GM06990 (cell line): ENCODE results near the gene JAZF1.

Experiments used
- DNase-seq: peaks from one replicate; pipeline ENCODE4 v3.0.0-alpha.2; 2011; ENCODE audit not compliant: insufficient read length; ENCODE audit errors: extremely low read depth
- H3K27me3 ChIP-seq: replicated peaks from 2 replicates; pipeline ENCODE4 v1.6.0; 2011; ENCODE audit warnings: low read length; ENCODE audit not compliant: control insufficient read depth, insufficient read depth
- H3K36me3 ChIP-seq: 2 replicates; pipeline ENCODE4 v1.5.1; 2011; ENCODE audit warnings: low read length; ENCODE audit not compliant: control insufficient read depth, insufficient read depth
- H3K4me3 ChIP-seq: replicated peaks from 2 replicates; pipeline ENCODE4 v1.5.1; 2011; ENCODE audit warnings: low read depth, mild to moderate bottlenecking, control low read depth, low read length
- CTCF ChIP-seq: IDR thresholded peaks from 2 replicates; pipeline ENCODE4 v1.5.1; 2011; ENCODE audit warnings: low read length, control low read depth, mild to moderate bottlenecking, inconsistent platforms; ENCODE audit not compliant: insufficient read depth, poor library complexity, severe bottlenecking

JAZF1 gene

GRCh38 chr7:27992097-27992496 lies 188.5 kb downstream of the JAZF1 start:
- Histone ChIP-seq H3K36me3 (no peaks in the 10 kb centered on the region), H3K27me3 (peaks cover 1% of the 10 kb centered on the region), H3K4me3 (no peak overlapping the region)
- DNase-seq, result no peak
- TF ChIP-seq CTCF, result no peak

GRCh38 chr7:27991006-27991528 lies 189.5 kb downstream of the JAZF1 start:
- Histone ChIP-seq H3K27me3 (peaks cover 1% of the 10 kb centered on the region), H3K36me3 (no peaks in the 10 kb centered on the region), H3K4me3 (no peak overlapping the region)
- TF ChIP-seq CTCF, result no peak
- no peak for DNase-seq

- DNase-seq, result no peak
- no peaks in the 10 kb centered on the region for H3K27me3 ChIP-seq
- TF ChIP-seq CTCF, result no peak
- no peak overlapping the region for H3K4me3 ChIP-seq
- H3K36me3 ChIP-seq, result no peaks in the 10 kb centered on the region
These were observed 204.1 kb downstream of the JAZF1 start for GRCh38 chr7:27976531-27976930.

GRCh38 chr7:27973625-27974024 lies 207.0 kb downstream of the JAZF1 start:
- H3K4me3 ChIP-seq, result no peak overlapping the region
- DNase-seq, result no peak
- TF ChIP-seq CTCF, result no peak
- H3K27me3 ChIP-seq, result no peaks in the 10 kb centered on the region
- no peaks in the 10 kb centered on the region for H3K36me3 ChIP-seq

GRCh38 chr7:27972276-27972675 lies 208.3 kb downstream of the JAZF1 start:
- DNase-seq, result no peak
- H3K36me3 ChIP-seq, result no peaks in the 10 kb centered on the region
- TF ChIP-seq CTCF, result no peak
- no peak overlapping the region for H3K4me3 ChIP-seq
- H3K27me3 ChIP-seq, result no peaks in the 10 kb centered on the region
